CD8-positive, alpha-beta memory T cell (primary cell): ENCODE results near the gene SOX2. TPM values are rescaled to one million over a fixed set of nuclear protein-coding genes. Genes with fewer than 3 reads are reported as not detected.

ENCODE experiments used
- CTCF ChIA-PET: fragments of 350-600 bp; sonication (Branson Sonifier 250); formaldehyde crosslinking; loops from one replicate; lab custom pipeline; 2021; ENCODE audit warnings: antibody characterized with exemption; lab: Charles Lee
- POLR2A ChIA-PET: fragments of 350-600 bp; sonication (Branson Sonifier 250); formaldehyde crosslinking; loops from one replicate; lab custom pipeline; 2021; ENCODE audit warnings: antibody characterized with exemption; lab: Charles Lee
- DNase-seq, 5 donors: peaks; one replicate each; pipeline versions ENCODE4 v3.0.0 to v3.0.0-alpha.2; 2020 to 2022; ENCODE audit warnings: mixed read lengths in 1 of 5
- H3K27ac ChIP-seq: one replicate; pipeline ENCODE4 v1.7.0; 2013; ENCODE audit warnings: low read depth, mild to moderate bottlenecking, low read length, moderate library complexity
- H3K27me3 ChIP-seq: 2 replicates; pipeline ENCODE4 v1.7.0; 2013; ENCODE audit warnings: low read length, mild to moderate bottlenecking; ENCODE audit not compliant: insufficient read depth, poor library complexity, severe bottlenecking
- H3K36me3 ChIP-seq: 2 replicates; pipeline ENCODE4 v1.7.0; 2013; ENCODE audit warnings: mild to moderate bottlenecking, low read length, moderate library complexity; ENCODE audit not compliant: insufficient read depth
- H3K4me1 ChIP-seq: 2 replicates; pipeline ENCODE4 v1.7.0; 2013; ENCODE audit warnings: mild to moderate bottlenecking, low read length, moderate library complexity; ENCODE audit not compliant: insufficient read depth
- H3K4me3 ChIP-seq: 2 replicates; pipeline ENCODE4 v1.7.0; 2013; ENCODE audit warnings: mild to moderate bottlenecking, low read length
- H3K9me3 ChIP-seq: 2 replicates; pipeline ENCODE4 v1.7.0; 2013; ENCODE audit warnings: mild to moderate bottlenecking, low read length
- H3K27ac Mint-ChIP-seq, 8 donors: one replicate each; pipeline ENCODE4 v1.8.0; 2020 to 2021; ENCODE audit warnings: mixed read lengths in 8 of 8, mild to moderate bottlenecking in 6 of 8, inconsistent platforms in 3 of 8, moderate library complexity in 3 of 8
- H3K27me3 Mint-ChIP-seq, 2 donors: one replicate each; pipeline ENCODE4 v1.8.0; 2020 to 2021; ENCODE audit warnings: mixed read lengths in 2 of 2, mild to moderate bottlenecking in 1 of 2, moderate library complexity in 1 of 2
- H3K36me3 Mint-ChIP-seq, 3 donors: one replicate each; pipeline ENCODE4 v1.8.0; 2020 to 2021; ENCODE audit warnings: mixed read lengths in 3 of 3, inconsistent platforms in 1 of 3, mild to moderate bottlenecking in 1 of 3
- H3K4me1 Mint-ChIP-seq, 3 donors: one replicate each; pipeline ENCODE4 v1.8.0; 2020 to 2021; ENCODE audit warnings: mixed read lengths in 3 of 3, inconsistent platforms in 1 of 3, mild to moderate bottlenecking in 1 of 3
- H3K4me3 Mint-ChIP-seq, 7 donors: one replicate each; pipeline ENCODE4 v1.8.0; 2020 to 2021; ENCODE audit warnings: mixed read lengths in 7 of 7, mild to moderate bottlenecking in 6 of 7, moderate library complexity in 4 of 7, inconsistent platforms in 2 of 7
- H3K9me3 Mint-ChIP-seq, 5 donors: one replicate each; pipeline ENCODE4 v1.8.0; 2020 to 2022; ENCODE audit warnings: mixed read lengths in 5 of 5, mild to moderate bottlenecking in 3 of 5, moderate library complexity in 2 of 5, inconsistent platforms in 1 of 5
- polyA plus RNA-seq: library from polyadenylated mRNA; unstranded; fragments of 300-500 nt; fragmentation: Illumina TruSeq; gene quantifications from one replicate; pipeline ENCODE4 v1.2.3, GENCODE V29; 2021
- total RNA-seq, 2 experiments: library from RNA; stranded (reverse); gene quantifications; one replicate each; pipeline ENCODE4 v1.2.3, GENCODE V29; 2021

The SOX2 gene
- total and polyA plus RNA-seq, 3 experiments from 2014 or later: not detected

- Histone ChIP-seq H3K27me3 (peaks cover 46% of the 10 kb centered on the region), H3K4me1 (peaks cover 5% of the 10 kb centered on the region), H3K27ac (no peak overlapping the region), H3K36me3 (no peaks in the 10 kb centered on the region), H3K4me3 (no peak overlapping the region), H3K9me3 (no peaks in the 10 kb centered on the region)
- ChIA-PET POLR2A (no interaction called here), CTCF (no interaction called here)
- H3K27ac Mint-ChIP-seq: no peak overlapping the region
- H3K4me1 Mint-ChIP-seq: peaks cover 0 to 3% (median 2%) of the 10 kb centered on the region in 3 donors
- no peak for DNase-seq
- H3K9me3 Mint-ChIP-seq: peaks cover 8 to 57% (median 36%) of the 10 kb centered on the region in 5 donors
- H3K27me3 Mint-ChIP-seq: peaks cover 77 to 78% of the 10 kb centered on the region in 2 donors
- H3K4me3 Mint-ChIP-seq: no peak overlapping the region
- H3K36me3 Mint-ChIP-seq: no peaks in the 10 kb centered on the region
Measured at GRCh38 chr3:181715571-181716340, 4.0 kb downstream of the SOX2 start.

DNA sequence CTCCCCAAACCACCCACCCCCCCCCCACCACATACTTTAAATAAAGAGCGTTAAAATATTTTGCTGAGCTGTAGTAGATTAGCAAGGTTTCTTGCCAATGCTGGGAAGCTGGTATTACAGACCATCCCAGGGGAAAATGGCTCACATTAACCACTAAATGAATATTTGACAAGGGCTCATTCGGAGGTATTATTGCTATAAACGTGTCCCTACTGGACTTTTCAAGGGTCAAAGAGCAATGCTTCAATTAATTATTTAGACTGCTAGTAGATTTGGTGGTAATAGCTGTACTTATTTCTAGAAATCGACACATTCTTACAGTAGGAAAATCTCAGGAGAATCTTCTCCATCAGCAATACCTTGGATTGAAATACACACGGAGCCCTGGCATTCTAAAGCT is 5.2 kb downstream of the SOX2 start:
- POLR2A ChIA-PET: no interaction called here
- H3K27ac Mint-ChIP-seq: no peak overlapping the region
- peaks cover 89 to 90% of the 10 kb centered on the region in 2 donors for H3K27me3 Mint-ChIP-seq
- Histone ChIP-seq H3K27ac (no peak overlapping the region), H3K4me1 (no peaks in the 10 kb centered on the region), H3K4me3 (no peak overlapping the region), H3K27me3 (peaks cover 48% of the 10 kb centered on the region), H3K36me3 (no peaks in the 10 kb centered on the region), H3K9me3 (no peaks in the 10 kb centered on the region)
- no peak for DNase-seq
- H3K4me3 Mint-ChIP-seq: no peak overlapping the region
- CTCF ChIA-PET: no interaction called here
- H3K9me3 Mint-ChIP-seq: peaks cover 11 to 67% (median 39%) of the 10 kb centered on the region in 5 donors
- no peaks in the 10 kb centered on the region for H3K36me3 Mint-ChIP-seq
- H3K4me1 Mint-ChIP-seq: peaks cover 0 to 3% (median 2%) of the 10 kb centered on the region in 3 donors

GRCh38 chr3:181717549-181718171 is 5.9 kb downstream of the SOX2 start:
- ChIA-PET CTCF (interaction anchor here (0.5 to 0.8 kb wide), 2 partner anchors 12 to 965 kb away, joined by 3 read pairs; no protein-coding TSS in a partner anchor), POLR2A (no interaction called here)
- no peak overlapping the region for H3K4me3 Mint-ChIP-seq
- peaks cover 14 to 71% (median 41%) of the 10 kb centered on the region in 5 donors for H3K9me3 Mint-ChIP-seq
- Histone ChIP-seq H3K27ac (no peak overlapping the region), H3K4me3 (no peak overlapping the region), H3K4me1 (no peaks in the 10 kb centered on the region), H3K36me3 (no peaks in the 10 kb centered on the region), H3K9me3 (no peaks in the 10 kb centered on the region), H3K27me3 (peaks cover 52% of the 10 kb centered on the region)
- H3K36me3 Mint-ChIP-seq: no peaks in the 10 kb centered on the region
- H3K27ac Mint-ChIP-seq: no peak overlapping the region
- DNase-seq: no peak
- peaks cover 0 to 3% (median 2%) of the 10 kb centered on the region in 3 donors for H3K4me1 Mint-ChIP-seq
- H3K27me3 Mint-ChIP-seq: peaks cover 93 to 97% of the 10 kb centered on the region in 2 donors

GRCh38 chr3:181718369-181718768 is 6.6 kb downstream of the SOX2 start:
- no peak for DNase-seq
- H3K27ac Mint-ChIP-seq: no peak overlapping the region
- CTCF ChIA-PET: interaction anchor here (0.8 kb wide), 1 partner anchor 11 kb away, joined by 3 read pairs; no protein-coding TSS in a partner anchor

DNA sequence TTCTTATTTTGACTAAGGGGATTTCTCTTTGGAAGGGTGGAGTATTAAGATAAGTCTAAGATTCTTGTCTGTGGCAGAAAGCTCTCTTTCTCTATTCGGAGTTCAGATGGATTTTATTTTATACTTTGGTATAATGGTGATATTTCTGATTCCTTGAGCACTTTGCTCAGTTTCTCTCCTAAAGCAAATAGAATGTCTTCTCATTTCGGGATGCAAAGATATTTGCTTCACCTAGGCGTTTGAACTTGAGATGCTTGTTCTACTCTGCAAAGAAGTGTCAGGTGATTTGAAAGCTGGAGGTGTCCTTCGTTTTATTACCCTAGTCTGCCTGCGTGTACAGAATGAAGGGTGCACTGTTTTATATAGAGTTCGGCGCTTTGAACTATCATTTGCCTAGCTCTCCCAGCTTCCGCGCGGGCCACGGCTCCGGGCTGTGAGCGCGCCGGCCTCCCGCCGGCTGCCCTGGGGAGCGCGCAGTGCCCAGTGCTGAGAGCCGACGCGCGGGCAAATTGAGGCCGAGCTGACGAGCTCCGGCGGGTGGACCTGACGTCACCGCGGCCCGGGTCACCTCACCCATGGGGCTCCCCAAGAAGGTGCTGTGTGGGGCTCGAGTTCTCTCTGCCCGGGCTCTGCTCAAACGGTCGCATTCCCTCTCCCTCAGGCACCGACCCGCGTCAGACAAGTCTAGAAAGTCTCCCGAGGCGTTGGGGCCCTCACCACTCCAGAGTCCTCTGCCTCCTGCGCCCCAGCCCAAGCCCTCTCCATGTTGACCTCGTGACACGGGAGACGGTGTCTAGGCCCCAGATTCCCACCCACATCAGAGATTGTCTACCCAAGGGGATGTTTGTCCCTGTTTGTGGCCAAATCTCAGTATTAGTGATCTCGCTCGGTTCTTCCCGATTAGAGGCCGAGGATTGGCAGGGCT is 7.5 kb downstream of the SOX2 start:
- Mint-ChIP-seq H3K4me3 (no peak overlapping the region), H3K36me3 (peaks cover 0 to 2% (median under 1%) of the 10 kb centered on the region in 3 donors), H3K9me3 (peaks cover 12 to 81% (median 42%) of the 10 kb centered on the region in 5 donors), H3K4me1 (peaks cover 0 to under 1% (median 0%) of the 10 kb centered on the region in 3 donors), H3K27me3 (peaks cover 93 to 100% of the 10 kb centered on the region in 2 donors), H3K27ac (peak overlapping the region in 1 of 8 donors; percentile 7)
- CTCF ChIA-PET: no interaction called here
- Histone ChIP-seq H3K4me1 (no peaks in the 10 kb centered on the region), H3K27me3 (peaks cover 58% of the 10 kb centered on the region), H3K27ac (no peak overlapping the region), H3K4me3 (no peak overlapping the region), H3K9me3 (no peaks in the 10 kb centered on the region), H3K36me3 (no peaks in the 10 kb centered on the region)
- no peak for DNase-seq
- POLR2A ChIA-PET: no interaction called here

More at GRCh38 chr3:181718369-181718768, 6.6 kb downstream of the SOX2 start:
- peaks cover 54% of the 10 kb centered on the region for H3K27me3 ChIP-seq
- no peaks in the 10 kb centered on the region for H3K4me1 ChIP-seq
- H3K4me1 Mint-ChIP-seq: peaks cover 0 to 3% (median 0%) of the 10 kb centered on the region in 3 donors
- H3K9me3 ChIP-seq: no peaks in the 10 kb centered on the region
- H3K4me3 Mint-ChIP-seq: peak overlapping the region in 1 of 7 donors; percentile 25
- H3K4me3 ChIP-seq: no peak overlapping the region
- peaks cover 0 to under 1% (median 0%) of the 10 kb centered on the region in 3 donors for H3K36me3 Mint-ChIP-seq
- peaks cover 11 to 75% (median 38%) of the 10 kb centered on the region in 5 donors for H3K9me3 Mint-ChIP-seq
- no peaks in the 10 kb centered on the region for H3K36me3 ChIP-seq
- H3K27me3 Mint-ChIP-seq: peaks cover 93 to 100% of the 10 kb centered on the region in 2 donors
- H3K27ac ChIP-seq: no peak overlapping the region
- POLR2A ChIA-PET: no interaction called here

- Mint-ChIP-seq H3K27ac (peak overlapping the region in 1 of 8 donors; percentile 7), H3K9me3 (peaks cover 12 to 80% (median 44%) of the 10 kb centered on the region in 5 donors), H3K27me3 (peaks cover 93 to 100% of the 10 kb centered on the region in 2 donors), H3K4me1 (peaks cover 0 to 1% (median 0%) of the 10 kb centered on the region in 3 donors), H3K36me3 (peaks cover 0 to 5% (median 2%) of the 10 kb centered on the region in 3 donors), H3K4me3 (no peak overlapping the region)
- Histone ChIP-seq H3K4me3 (no peak overlapping the region), H3K27me3 (peaks cover 67% of the 10 kb centered on the region), H3K4me1 (no peaks in the 10 kb centered on the region), H3K36me3 (no peaks in the 10 kb centered on the region), H3K27ac (no peak overlapping the region), H3K9me3 (no peaks in the 10 kb centered on the region)
- no peak for DNase-seq
- ChIA-PET POLR2A (no interaction called here), CTCF (no interaction called here)
Measured at GRCh38 chr3:181719991-181720680, 8.4 kb downstream of the SOX2 start.
